HG03135 (cell line): ENCODE results near the gene GRAMD1A.
"Not testable (repeated sequence)": the region's sequence is repeated elsewhere in the genome, so short reads cannot be mapped to it uniquely, and the experiment has no call there.

ENCODE experiments used
- ATAC-seq: cut with Tn5 transposase; IDR thresholded peaks from one replicate; pipeline ENCODE4 v1.9.1; 2021; ENCODE audit warnings: mild to moderate bottlenecking, moderate library complexity; ENCODE audit not compliant: unreplicated experiment

GRAMD1A gene

GRCh38 chr19:35015954-35016351 is 15.8 kb downstream of the GRAMD1A start:
- ATAC-seq, result no peak

DNA sequence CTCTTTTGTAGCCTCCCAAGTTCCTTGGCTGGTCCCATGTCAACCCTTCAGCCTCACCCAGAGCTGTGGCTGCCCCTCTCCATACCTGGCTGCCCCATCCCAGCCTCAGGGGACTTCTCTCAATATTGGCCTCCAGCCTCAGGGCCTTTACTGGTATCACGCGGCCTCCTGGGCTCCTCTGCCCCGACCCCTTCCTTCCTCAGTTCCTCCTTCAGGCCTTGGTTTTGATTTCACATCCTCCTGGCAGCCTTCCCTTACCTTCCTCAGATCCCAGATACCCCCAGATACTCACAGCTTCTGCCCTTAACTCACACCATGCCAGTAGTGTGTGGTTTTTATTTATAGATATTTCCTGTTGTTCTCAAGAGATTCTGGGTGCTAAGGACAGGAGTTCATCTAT is 17.4 kb downstream of the GRAMD1A start:
- ATAC-seq, result no peak

- ATAC-seq, result no peak
Observed at GRCh38 chr19:35018379-35018778, 18.3 kb downstream of the GRAMD1A start.

- no peak for ATAC-seq
Observed at GRCh38 chr19:35019144-35019543, 19.0 kb downstream of the GRAMD1A start.

- ATAC-seq, result no peak
Observed at GRCh38 chr19:35021016-35021415, 20.9 kb downstream of the GRAMD1A start.

DNA sequence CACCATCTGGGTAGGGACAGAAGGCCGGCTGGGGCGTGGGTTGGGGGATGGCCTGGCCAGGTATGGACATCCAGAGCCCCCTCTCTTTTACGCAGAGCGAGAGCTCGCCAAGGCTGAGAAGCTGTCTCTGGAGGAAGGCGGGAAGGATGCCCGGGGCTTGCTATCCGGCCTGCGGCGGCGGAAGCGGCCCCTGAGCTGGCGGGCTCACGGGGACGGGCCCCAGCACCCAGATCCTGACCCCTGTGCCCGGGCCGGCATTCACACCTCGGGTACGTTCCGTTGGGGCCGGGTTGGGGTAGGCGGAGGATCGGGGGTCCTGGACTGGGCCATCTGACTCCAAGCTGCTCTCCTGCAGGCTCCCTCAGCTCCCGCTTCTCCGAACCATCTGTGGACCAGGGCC is 21.5 kb downstream of the GRAMD1A start:
- no peak for ATAC-seq

DNA sequence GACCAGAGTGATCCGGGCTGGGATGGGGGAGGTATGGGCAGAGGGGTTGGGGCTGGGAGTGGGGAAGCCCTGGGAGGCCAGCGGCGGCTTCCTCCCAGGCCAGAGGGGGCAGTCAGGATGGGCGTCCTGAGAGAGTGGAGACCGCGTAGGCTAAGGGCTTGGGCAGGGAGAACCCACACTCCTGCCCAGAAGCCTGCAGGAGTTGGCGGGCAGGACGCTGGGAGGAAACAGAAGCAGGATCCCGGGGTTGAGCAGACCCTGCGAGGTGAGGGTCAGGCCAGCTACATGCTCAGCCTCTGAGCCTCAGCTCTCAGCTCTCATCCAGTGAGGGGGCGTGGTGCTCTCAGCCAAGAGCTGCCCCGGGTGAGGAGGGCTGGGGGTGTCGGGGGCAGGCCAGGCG is 22.3 kb downstream of the GRAMD1A start:
- ATAC-seq, result no peak

GRCh38 chr19:35023428-35023827 is 23.3 kb downstream of the GRAMD1A start:
- no peak for ATAC-seq

DNA sequence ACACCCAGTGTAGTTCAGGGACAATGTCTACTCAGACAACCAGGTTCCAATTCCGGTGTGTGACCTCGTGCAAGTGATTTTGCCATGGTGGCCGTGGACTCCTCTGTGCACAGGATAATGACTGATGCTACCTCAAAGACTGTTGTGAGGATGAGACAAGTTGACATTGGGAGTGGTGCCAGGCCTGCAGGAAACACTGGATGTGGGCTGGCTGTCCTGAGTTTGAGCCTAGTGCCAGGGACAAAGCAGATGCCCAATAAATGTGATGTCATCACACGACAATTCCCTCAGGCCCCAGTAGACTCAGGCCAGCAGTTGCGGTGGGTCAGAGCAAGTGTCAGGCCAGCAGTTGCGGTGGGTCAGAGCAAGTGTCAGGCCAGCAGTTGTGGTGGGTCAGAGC is 24.0 kb downstream of the GRAMD1A start:
- ATAC-seq, result no peak

DNA sequence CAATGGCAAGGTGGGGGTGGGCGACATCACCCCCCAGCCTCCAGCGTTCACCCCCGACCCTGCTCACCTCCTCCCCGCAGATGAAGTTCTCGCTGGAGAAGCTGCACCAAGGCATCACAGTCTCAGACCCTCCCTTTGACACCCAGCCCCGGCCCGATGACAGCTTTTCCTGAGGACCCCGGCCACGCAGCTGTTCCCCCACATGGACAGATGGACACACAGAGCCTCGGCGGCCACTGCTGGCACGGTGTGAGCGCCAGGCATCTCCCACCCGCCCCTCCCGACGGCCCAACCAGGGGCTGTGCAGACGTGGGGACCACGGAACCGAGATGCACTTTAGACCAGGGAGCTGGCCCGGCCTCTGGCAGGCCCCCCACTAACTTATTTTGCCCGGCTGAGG is 25.8 kb downstream of the GRAMD1A start:
- no peak for ATAC-seq

DNA sequence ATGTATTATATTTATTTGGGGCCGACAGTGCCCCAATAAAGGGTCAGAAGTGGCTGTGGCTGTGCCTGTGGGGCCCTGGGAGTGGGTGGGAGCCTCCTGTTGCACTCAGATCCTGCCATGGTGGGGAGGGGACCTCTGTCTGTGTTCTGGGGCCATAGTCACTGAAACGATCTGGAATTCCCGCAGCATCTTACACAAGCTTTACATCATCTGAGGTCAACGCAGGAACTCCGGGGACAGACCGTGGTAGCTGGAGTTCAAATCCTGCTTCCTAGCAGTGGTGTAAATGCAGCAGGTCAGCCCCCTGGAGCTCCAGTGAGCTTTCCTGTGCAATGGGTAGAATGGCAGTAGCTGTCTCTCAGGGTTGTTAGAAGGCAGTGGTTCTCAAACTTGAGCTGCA is 26.3 kb downstream of the GRAMD1A start:
- no peak for ATAC-seq

- no peak for ATAC-seq
Observed at GRCh38 chr19:35027009-35027408, 26.9 kb downstream of the GRAMD1A start.

GRCh38 chr19:35027851-35028599 is 27.9 kb downstream of the GRAMD1A start:
- ATAC-seq, result no peak

- not testable (repeated sequence) for ATAC-seq
Observed at GRCh38 chr19:35028600-35028885, 28.4 kb downstream of the GRAMD1A start.

- not testable (repeated sequence) for ATAC-seq
Observed at GRCh38 chr19:35029275-35029736, 29.2 kb downstream of the GRAMD1A start.

DNA sequence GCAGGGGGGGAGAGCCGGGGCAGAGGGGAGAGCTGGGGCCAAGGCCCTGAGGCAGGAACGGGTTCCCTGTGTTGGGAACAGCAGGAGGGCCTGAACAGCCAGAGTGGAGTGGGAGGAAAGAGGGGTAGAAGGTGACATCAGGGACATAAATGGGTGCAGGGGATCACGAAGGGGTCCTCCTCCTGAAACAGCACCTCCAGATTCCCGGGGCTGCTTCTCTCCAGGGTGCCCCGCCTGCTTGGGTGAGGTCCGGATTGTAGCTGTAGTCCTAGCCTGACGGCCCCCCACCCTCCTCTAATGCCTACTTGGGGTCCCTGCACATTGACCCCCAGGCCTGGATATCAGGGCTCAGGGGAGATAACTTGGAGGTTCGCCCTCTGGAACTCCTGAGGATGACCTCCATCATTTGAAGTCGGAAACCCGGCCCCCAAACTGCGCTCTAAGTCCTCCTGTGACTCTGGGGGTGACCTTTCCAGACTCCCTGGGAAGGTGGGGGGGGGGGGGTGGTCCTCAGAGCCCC is 29.7 kb downstream of the GRAMD1A start:
- ATAC-seq, result no peak

DNA sequence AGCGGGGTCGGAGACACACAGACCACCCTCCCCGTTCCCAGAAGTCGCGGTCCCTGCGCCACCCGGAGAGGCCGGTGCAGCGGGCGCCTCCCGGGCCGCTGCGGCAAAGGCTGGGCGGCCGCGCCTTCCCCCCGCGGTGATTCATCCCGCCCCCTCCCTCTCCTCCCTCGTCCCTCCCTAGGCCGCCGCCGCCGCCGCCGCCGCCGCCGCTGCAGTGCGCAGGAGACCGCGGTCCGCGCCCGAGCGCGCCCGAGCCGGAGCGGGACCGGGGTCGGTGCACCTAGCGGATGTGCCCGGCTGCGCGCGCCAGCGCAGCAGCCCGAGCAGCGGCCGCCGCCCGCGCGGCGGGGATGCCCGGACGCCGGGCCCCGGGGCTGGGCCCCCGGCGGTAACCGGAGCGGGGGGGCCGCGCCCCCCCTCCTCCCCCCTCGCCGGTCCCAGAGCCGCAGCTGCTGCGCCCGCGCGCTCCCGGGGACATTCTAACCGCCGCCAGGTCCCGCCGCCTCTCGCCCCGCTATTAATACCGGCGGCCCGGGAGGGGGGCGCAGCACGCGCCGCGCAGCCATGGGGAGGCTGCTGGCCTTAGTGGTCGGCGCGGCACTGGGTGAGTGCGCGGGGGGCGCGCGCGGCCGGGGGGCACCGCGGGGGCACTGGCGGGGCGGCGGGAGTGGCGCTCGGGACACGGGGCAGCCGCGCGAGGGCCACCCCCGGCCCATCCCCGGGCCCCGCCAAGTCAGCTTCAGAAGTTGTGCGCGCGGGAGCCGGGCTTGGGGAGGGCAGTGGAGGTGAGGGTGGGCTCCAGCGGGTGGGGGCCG is 30.3 kb downstream of the GRAMD1A start, which contains the start of gene SCN1B:
TSS of gene SCN1B (plus strand) at position 214 of the 815 bp plus-strand sequence. CDS start at position 565, 351 bp downstream.
- ATAC-seq, result no peak

GRCh38 chr19:35031072-35031881 is 31.2 kb downstream of the GRAMD1A start:
- ATAC-seq, result no peak

DNA sequence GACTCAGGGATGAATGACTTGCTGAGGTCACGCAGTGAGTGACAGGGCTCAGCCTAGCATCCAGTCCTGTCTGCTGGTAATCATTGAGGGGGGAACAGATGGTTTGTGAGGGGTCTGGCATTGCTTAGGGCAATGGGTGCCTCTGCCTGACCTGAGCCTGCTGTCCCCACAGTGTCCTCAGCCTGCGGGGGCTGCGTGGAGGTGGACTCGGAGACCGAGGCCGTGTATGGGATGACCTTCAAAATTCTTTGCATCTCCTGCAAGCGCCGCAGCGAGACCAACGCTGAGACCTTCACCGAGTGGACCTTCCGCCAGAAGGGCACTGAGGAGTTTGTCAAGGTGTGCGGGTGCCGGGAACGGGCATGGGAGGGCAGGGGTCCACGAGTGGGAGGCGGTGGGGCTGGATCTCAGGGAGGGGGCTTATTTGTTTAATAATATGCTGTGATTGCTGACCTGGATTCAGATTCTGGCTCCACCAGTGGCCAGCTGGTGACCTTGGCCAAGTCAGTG is 32.3 kb downstream of the GRAMD1A start:
- ATAC-seq, result no peak

GRCh38 chr19:35033067-35034004 is 33.2 kb downstream of the GRAMD1A start:
- no peak for ATAC-seq
